OCI-LY3 (cell line): ENCODE measurements around the gene SLC25A46.

ENCODE experiments used
- CTCF ChIP-seq: fragments of 200-600, 300-600 bp; sonication (generic); IDR thresholded peaks from 2 replicates; pipeline ENCODE4 v1.5.1; 2014; ENCODE audit warnings: antibody characterized with exemption, low read length, low read depth
- EZH2phosphoT487 ChIP-seq: fragments of 200-600 bp; shearing (Covaris generic); IDR thresholded peaks from 2 replicates; pipeline ENCODE4 v1.6.1; 2018; ENCODE audit warnings: antibody characterized with exemption, mixed run types, low read depth

DNA sequence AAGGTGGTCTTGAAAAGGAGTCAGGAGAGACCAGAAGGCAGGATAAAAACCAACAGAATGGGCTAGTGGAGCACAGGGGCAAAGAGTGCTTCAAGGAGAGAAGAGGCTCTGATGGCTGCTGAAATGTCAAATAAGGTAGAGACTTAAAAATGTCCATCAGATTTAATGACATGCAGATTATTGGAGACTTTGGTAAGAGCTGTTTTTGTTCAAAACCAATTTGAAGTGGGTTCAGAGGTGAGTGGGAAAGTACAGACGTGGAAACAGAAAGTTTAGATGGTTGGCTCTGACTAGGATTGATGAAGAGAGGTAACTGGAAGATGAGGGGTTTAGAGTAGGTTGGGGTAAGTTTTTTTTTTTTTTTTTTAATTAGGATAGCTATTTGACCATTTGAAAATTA, 14.1 kb downstream of the SLC25A46 start:
- no peak for TF ChIP-seq CTCF
- no peak for TF ChIP-seq EZH2phosphoT487
